ENCODE measurements around the gene IZUMO1R. TPM values are rescaled to one million over a fixed set of nuclear protein-coding genes. Genes with fewer than 3 reads are reported as not detected.

The IZUMO1R gene
- total RNA-seq, 1 experiment from 2014 or later: not detected

GRCh38 chr11:94326947-94327346 lies 22.6 kb downstream of the IZUMO1R start:
- H3K9ac ChIP-seq (ENCODE audit: extremely low read depth, insufficient read length, low read length): no peak overlapping the region
- no peak overlapping the region for H3T11ph ChIP-seq (ENCODE audit: low read length)
- no peak overlapping the region for H2AK5ac ChIP-seq (ENCODE audit: insufficient read length, low read length)
- H3K18ac ChIP-seq (ENCODE audit: insufficient read length, low read depth, low read length): no peak overlapping the region
- no peak for DNase-seq
- no CpG with 5 or more reads among the region's 3 CpGs for WGBS (ENCODE audit: extremely low coverage, insufficient read length, low lambda C conversion rate)
- Mint-ChIP-seq H3K27me3 (ENCODE audit: low read depth) (peaks cover 3% of the 10 kb centered on the region), H3K4me1 (no peaks in the 10 kb centered on the region), H3K27ac (no peak overlapping the region), H3K36me3 (ENCODE audit: insufficient read depth in 1 of 3, low read depth in 3 of 3) (no peaks in the 10 kb centered on the region), H3K4me3 (no peak overlapping the region), H3K9me3 (no peaks in the 10 kb centered on the region)
- no peaks in the 10 kb centered on the region for H3K9me3 ChIP-seq (ENCODE audit: control insufficient read depth, low read depth, low read length)
- H3K4ac ChIP-seq (ENCODE audit: low read depth, low read length): no peak overlapping the region
- TF ChIP-seq CTCF (conservative IDR thresholded peaks at IDR 0.05): no peak
- H4K8ac ChIP-seq (replicated peaks; ENCODE audit: insufficient read length, low read depth, low read length): no peak overlapping the region
- no peaks in the 10 kb centered on the region for H3K79me2 ChIP-seq (ENCODE audit: insufficient read depth, low read length)
- no peaks in the 10 kb centered on the region for H3K27me3 ChIP-seq (ENCODE audit: insufficient read depth, low read length)
- no peak overlapping the region for H4K91ac ChIP-seq (ENCODE audit: insufficient read length, low read depth, low read length)
- no peak overlapping the region for H2BK15ac ChIP-seq (ENCODE audit: low read depth, low read length)
- H3K4me1 ChIP-seq (ENCODE audit: insufficient read depth, low read length): no peaks in the 10 kb centered on the region
- no peak overlapping the region for H3K4me2 ChIP-seq (ENCODE audit: insufficient read depth, insufficient read length, low read length)
- no peak overlapping the region for H2BK12ac ChIP-seq (ENCODE audit: insufficient read length, low read depth, low read length)
- H3K27ac ChIP-seq (ENCODE audit: insufficient read length, low read depth, low read length): no peak overlapping the region
- no peak overlapping the region for H2BK5ac ChIP-seq (ENCODE audit: insufficient read length, low read length)
- no peak overlapping the region for H2BK20ac ChIP-seq (ENCODE audit: low read depth, low read length, poor library complexity, severe bottlenecking)
- no peak overlapping the region for H2BK120ac ChIP-seq (ENCODE audit: low read depth, low read length, poor library complexity, severe bottlenecking)
- no peak overlapping the region for H4K5ac ChIP-seq (ENCODE audit: insufficient read length, low read depth, low read length)
- H2AFZ ChIP-seq (ENCODE audit: low read length): no peak overlapping the region
- no peaks in the 10 kb centered on the region for H3K79me1 ChIP-seq (ENCODE audit: insufficient read depth, low read depth, low read length, poor library complexity, severe bottlenecking)
- no peaks in the 10 kb centered on the region for H3K23me2 ChIP-seq (ENCODE audit: insufficient read length, low read depth, low read length, poor library complexity, severe bottlenecking)
- H4K20me1 ChIP-seq (ENCODE audit: control insufficient read depth, insufficient read depth, insufficient read length): no peaks in the 10 kb centered on the region
- H3K14ac ChIP-seq (ENCODE audit: insufficient read depth, low read length): no peak overlapping the region
- no peak overlapping the region for H3K23ac ChIP-seq (ENCODE audit: insufficient read length, low read depth, low read length)
- no peak overlapping the region for H3K56ac ChIP-seq (ENCODE audit: insufficient read length, low read depth, low read length)

Data from H9 (cell line).